GM19467 (cell line): ENCODE measurements around the gene SERINC3.

Experiments used
- ATAC-seq: cut with Tn5 transposase; IDR thresholded peaks from one replicate; pipeline ENCODE4 v1.9.1; 2021; ENCODE audit warnings: mild to moderate bottlenecking, moderate library complexity; ENCODE audit not compliant: unreplicated experiment

SERINC3 gene

GRCh38 chr20:44533928-44534327, 12.1 kb upstream of the SERINC3 start:
- ATAC-seq = no peak

GRCh38 chr20:44532981-44533331, 11.1 kb upstream of the SERINC3 start:
- no peak for ATAC-seq

DNA sequence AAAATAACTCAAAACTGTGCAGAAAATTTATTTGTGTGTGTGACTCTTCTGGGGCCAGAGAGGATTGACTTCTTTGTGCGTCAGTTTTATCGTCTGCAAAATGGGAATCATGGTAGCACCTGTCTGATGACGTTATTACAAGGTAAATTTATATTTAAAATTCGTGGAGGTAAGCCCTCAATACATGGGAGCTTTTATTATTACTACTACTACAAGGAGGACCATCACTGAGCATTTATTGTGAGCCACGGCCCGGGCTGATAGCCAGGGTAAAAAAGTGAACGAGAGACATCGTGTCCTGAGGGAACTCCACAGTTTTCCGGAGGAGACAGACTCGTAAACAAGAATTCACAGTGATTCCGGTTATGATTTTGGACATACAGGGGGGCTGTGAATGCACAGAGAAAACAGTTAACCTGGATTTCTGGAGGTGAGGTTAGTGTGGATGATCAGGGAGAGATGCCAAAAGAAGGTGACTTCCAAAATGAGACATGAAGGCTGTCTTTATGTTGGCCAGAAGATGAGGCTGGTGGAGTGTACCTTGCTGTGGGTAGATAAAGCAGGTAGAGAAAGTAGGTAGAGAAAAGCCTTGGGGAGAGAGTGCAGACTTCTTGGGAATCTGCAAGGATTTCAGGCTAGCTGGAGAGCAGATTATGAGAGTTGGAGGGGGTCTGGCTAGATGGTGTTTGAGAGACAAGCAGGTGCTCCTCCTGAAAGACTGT, 10.6 kb upstream of the SERINC3 start:
- no peak for ATAC-seq

- ATAC-seq = no peak
Measured at GRCh38 chr20:44528309-44528708, 6.4 kb upstream of the SERINC3 start.

DNA sequence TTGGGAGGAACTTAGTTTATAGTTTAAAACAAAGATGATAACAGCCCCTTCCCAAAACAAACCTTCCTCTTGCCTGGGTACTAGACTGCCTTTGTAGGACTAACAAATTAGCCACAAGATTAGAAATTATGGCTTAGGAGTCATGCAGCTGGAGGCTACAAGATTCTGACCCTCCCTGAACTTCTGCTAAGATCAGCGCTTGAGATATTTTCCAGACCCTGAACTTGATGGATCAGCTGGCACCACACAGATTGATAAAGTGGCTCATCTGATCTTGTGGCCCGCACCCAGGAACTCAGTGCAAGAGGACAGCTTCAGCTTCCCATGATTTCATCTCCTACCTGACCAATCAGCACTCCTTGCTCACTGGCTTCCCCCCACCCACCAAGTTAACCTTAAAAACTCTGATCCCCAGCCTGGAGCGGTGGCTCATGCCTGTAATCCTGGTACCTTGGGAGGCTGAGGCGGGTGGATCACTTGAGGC, 5.9 kb upstream of the SERINC3 start:
- no peak for ATAC-seq

GRCh38 chr20:44526129-44526528, 4.3 kb upstream of the SERINC3 start:
- no peak for ATAC-seq

DNA sequence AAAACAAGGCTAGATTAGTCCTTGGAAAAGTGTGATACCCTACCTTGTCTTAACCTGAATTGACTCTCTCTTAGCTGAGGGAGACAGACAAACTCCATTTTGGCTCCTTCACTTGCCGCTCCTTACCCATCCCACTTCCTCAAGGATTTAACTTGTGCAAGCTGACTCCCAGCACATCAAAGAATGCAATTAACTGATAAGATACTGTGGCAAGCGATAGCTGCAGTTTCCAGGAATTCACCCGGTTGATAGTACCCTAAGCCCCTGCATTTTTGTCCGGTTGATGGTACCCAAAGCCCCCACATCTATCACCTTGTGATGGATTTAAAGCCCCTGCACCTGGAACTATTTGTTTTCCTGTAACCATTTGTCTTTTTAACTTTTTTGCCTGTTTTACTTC, 1.9 kb upstream of the SERINC3 start:
- ATAC-seq = no peak

DNA sequence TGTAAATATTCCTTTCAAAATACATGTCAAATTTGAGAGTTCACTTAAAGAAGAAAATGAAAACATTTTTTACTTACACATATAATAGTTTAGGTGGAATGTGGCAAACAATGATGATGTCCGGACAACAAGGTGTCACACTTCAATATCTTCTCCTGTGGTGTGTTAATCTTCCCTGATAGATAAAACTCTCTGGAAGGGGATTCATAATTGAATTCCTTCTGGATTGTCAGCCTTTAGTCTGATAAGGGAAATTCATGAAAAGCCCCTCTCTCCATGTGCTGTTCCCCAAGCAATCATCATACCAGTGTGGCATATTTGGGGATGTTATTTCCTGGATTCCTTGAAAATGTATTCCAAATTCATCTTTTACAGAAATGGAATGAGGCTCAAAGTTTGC, 971 bp upstream of the SERINC3 start:
- no peak for ATAC-seq

DNA sequence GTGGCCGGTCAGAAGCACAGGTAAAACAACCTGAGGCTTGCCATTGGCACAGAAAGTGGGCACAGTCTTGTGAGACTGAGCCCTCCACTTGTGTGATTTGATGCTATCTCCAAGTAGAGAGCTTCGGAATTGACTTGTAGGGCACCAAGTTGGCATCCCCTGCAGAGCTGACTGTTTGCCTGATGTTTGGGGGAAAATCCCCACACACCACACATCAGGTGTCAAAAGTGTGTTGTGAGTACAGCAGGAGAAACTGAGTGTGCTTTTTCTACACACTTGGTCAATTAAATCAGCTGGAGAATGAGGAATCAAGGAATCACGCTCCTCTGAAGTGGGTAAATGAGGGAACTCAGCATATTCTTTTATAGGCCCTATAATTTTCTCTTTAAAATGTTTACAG, 989 bp downstream of the SERINC3 start:
- ATAC-seq = no peak

DNA sequence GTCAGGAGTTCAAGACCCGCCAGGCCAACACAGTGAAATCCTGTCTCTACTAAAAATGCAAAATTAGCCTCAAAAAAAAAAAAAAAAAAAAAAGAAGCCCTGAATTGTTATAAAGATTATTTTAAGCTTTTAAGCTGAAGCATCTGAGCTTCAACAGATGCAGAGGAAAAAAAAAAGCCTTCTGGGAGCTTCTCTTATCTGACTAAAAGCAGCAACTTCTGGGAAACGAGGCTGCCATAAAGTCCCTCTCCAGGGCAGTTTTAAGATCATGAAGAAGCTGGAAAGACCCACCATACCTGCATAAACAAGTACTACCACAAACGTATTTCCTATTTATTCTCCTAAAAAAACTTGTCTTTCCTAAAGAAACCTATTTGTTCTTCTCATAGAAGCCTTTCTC, 3.6 kb downstream of the SERINC3 start:
- ATAC-seq = no peak

DNA sequence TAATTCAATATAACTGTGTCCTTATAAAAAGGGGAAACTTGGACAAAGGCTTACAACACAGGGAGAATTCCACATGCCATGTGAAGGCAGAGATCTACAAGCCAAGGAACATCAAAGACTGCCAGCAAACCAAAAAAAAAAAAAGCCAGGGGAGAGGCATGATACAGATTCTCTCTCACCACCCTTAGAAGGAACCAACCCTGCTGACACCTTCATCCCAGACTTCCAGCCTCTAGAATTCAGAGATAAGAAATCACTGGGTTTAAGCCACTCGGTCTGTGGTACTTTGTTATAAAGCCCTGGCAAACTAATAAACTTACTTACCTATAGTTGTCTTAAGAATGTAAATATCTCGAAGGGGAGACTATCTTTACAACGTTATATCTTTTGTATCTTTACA, 4.4 kb downstream of the SERINC3 start:
- ATAC-seq = no peak

GRCh38 chr20:44516491-44516890, 5.4 kb downstream of the SERINC3 start:
- no peak for ATAC-seq

GRCh38 chr20:44513871-44514270, 8.0 kb downstream of the SERINC3 start:
- ATAC-seq = no peak

GRCh38 chr20:44509762-44510161, 12.1 kb downstream of the SERINC3 start:
- ATAC-seq = no peak

- ATAC-seq = no peak
Measured at GRCh38 chr20:44504402-44505307, 17.2 kb downstream of the SERINC3 start.

DNA sequence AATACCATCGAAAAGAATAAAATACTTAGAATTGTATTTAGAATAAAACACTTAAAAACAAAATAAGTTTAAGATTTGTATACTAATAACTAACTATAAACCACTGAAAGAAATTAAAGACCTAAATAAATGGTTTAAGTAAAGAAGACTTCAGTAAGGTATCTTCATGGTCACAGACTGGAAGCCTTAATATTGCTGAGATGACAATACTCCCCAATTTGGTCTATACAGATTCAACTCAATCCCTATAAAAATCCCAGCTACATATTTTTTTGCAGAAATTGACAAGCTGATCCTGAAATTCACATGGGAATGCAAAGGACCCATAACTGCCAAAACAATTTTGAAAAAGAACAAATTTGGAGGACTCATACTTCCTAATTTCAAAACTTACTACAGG, 18.9 kb downstream of the SERINC3 start:
- ATAC-seq = no peak

GRCh38 chr20:44501448-44501847, 20.4 kb downstream of the SERINC3 start:
- no peak for ATAC-seq

GRCh38 chr20:44500221-44500620, 21.6 kb downstream of the SERINC3 start:
- no peak for ATAC-seq

DNA sequence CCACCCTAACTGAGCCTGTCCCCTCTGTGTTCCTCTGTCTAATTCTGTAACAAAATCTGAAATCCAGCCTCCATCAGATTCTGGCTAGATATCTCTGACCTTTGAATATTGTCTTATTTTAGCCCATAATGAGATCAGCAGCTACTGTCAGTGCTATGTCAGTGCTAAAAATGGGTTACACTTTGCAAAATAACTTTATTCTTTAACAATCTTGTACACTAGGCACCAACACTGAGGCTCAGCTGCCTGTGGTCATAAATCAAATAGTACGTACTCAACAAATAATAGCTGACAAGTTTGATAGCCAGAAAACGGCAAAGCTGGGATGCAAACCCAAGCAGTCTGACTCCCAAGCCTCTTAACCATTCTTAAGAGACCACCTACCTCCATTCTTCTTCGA, 24.1 kb downstream of the SERINC3 start:
- ATAC-seq = no peak

- no peak for ATAC-seq
Measured at GRCh38 chr20:44496976-44497375, 24.9 kb downstream of the SERINC3 start.

DNA sequence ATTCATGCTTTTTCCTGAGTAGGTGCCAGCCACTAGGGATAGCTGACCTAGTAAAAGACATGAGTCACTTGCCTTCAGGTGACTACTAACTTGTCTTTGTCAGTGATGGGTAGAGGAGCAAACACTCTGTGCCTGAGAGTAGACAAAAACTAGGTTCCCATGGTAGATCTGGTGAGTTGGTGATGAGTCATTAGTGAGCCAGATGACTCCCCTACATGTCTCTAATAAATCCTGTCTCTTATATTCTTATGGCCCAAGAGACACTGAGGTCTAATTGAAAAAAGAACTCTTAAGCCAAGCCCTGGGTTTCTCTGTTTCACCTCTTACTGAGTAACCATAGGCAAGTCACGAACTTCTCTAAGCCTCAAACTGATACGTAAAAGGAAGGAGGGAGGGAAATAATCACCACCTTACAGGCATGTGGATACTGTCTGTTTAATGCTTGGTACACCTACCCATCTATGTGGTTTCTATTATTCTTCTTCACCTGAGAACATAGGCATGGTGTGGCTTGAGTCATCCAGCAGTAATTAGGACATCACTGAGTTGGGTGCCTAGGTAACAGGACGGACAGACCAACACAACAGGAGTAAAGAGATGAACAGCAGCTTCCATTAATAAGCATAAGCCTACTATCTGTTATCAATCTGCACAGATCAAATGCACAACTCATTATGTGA, 25.9 kb downstream of the SERINC3 start:
- no peak for ATAC-seq

GRCh38 chr20:44495257-44495656, 26.6 kb downstream of the SERINC3 start:
- no peak for ATAC-seq
